ENCODE data around the gene KRTAP10-1. TPM values are rescaled to one million over a fixed set of nuclear protein-coding genes. Genes with fewer than 3 reads are reported as not detected.
"Not testable (repeated sequence)": the region's sequence is repeated elsewhere in the genome, so short reads cannot be mapped to it uniquely, and the experiment has no call there.

KRTAP10-1 gene
- total RNA-seq, 1 donor from 2014 or later, result not detected

GRCh38 chr21:44567481-44568171, 27.6 kb upstream of the KRTAP10-1 start:
- no peaks in the 10 kb centered on the region for H3K4me1 Mint-ChIP-seq (ENCODE audit: unreplicated experiment)

GRCh38 chr21:44566403-44566802, 26.4 kb upstream of the KRTAP10-1 start:
- no peak for DNase-seq (ENCODE audit: extremely low spot score, unreplicated experiment)
- peaks cover 2% of the 10 kb centered on the region for H3K9me3 Mint-ChIP-seq
- no peaks in the 10 kb centered on the region for H3K36me3 Mint-ChIP-seq
- no peak overlapping the region for H3K27ac Mint-ChIP-seq
- TF ChIP-seq CTCF (conservative IDR thresholded peaks at IDR 0.05), result no peak
- H3K27me3 Mint-ChIP-seq, result peaks cover 7% of the 10 kb centered on the region
- H3K4me3 Mint-ChIP-seq, result no peak overlapping the region
- no peaks in the 10 kb centered on the region for H3K4me1 Mint-ChIP-seq (ENCODE audit: unreplicated experiment)

More at GRCh38 chr21:44567481-44568171, 27.6 kb upstream of the KRTAP10-1 start:
- DNase-seq (ENCODE audit: extremely low spot score, unreplicated experiment), result no peak
- TF ChIP-seq CTCF (conservative IDR thresholded peaks at IDR 0.05), result no peak
- Mint-ChIP-seq H3K9me3 (peaks cover 5% of the 10 kb centered on the region), H3K36me3 (no peaks in the 10 kb centered on the region), H3K27me3 (peaks cover 3% of the 10 kb centered on the region), H3K27ac (no peak overlapping the region), H3K4me3 (no peak overlapping the region)

GRCh38 chr21:44564886-44565598, 25.0 kb upstream of the KRTAP10-1 start:
- Mint-ChIP-seq H3K4me1 (ENCODE audit: unreplicated experiment) (no peaks in the 10 kb centered on the region), H3K27me3 (peaks cover 6% of the 10 kb centered on the region), H3K27ac (no peak overlapping the region), H3K4me3 (no peak overlapping the region), H3K9me3 (no peaks in the 10 kb centered on the region), H3K36me3 (no peaks in the 10 kb centered on the region)
- DNase-seq (ENCODE audit: extremely low spot score, unreplicated experiment), result no peak
- no peak for TF ChIP-seq CTCF (conservative IDR thresholded peaks at IDR 0.05)

- no peak for DNase-seq (ENCODE audit: extremely low spot score, unreplicated experiment)
- no peak for TF ChIP-seq CTCF (conservative IDR thresholded peaks at IDR 0.05)
- Mint-ChIP-seq H3K9me3 (no peaks in the 10 kb centered on the region), H3K4me3 (no peak overlapping the region), H3K27me3 (peaks cover 6% of the 10 kb centered on the region), H3K4me1 (ENCODE audit: unreplicated experiment) (no peaks in the 10 kb centered on the region), H3K36me3 (no peaks in the 10 kb centered on the region), H3K27ac (no peak overlapping the region)
Measured at GRCh38 chr21:44564099-44564498, 24.1 kb upstream of the KRTAP10-1 start.

GRCh38 chr21:44558695-44559094, 18.7 kb upstream of the KRTAP10-1 start, which contains the start of gene KRTAP10-3:
Gene KRTAP10-3, minus strand, starts transcription at chr21:44558795. Its CDS starts 80 bp downstream, at chr21:44558715.
- TF ChIP-seq CTCF (conservative IDR thresholded peaks at IDR 0.05), result no peak

GRCh38 chr21:44558329-44558675, 18.3 kb upstream of the KRTAP10-1 start:
- not testable (repeated sequence) for H3K9me3 Mint-ChIP-seq; H3K4me1 Mint-ChIP-seq (ENCODE audit: unreplicated experiment); DNase-seq (ENCODE audit: extremely low spot score, unreplicated experiment); H3K36me3 Mint-ChIP-seq; H3K27ac Mint-ChIP-seq; H3K4me3 Mint-ChIP-seq
- peaks cover 10% of the 10 kb centered on the region for H3K27me3 Mint-ChIP-seq

More at GRCh38 chr21:44558695-44559094, 18.7 kb upstream of the KRTAP10-1 start, which contains the start of gene KRTAP10-3:
- H3K4me3 Mint-ChIP-seq, result no peak within 1 kb of the TSS
- peaks cover 10% of the 10 kb centered on the region for H3K27me3 Mint-ChIP-seq
- no peak within 1 kb of the TSS for H3K27ac Mint-ChIP-seq
- H3K9me3 Mint-ChIP-seq, result no peaks in the 10 kb centered on the region
- H3K36me3 Mint-ChIP-seq, result no peaks in the 10 kb centered on the region
- no peaks in the 10 kb centered on the region for H3K4me1 Mint-ChIP-seq (ENCODE audit: unreplicated experiment)
- DNase-seq (ENCODE audit: extremely low spot score, unreplicated experiment), result no peak

All from type B pancreatic cell (in vitro differentiated cells).